Esophagus squamous epithelium (tissue), 4 donors: ENCODE results near the gene L3MBTL3.

Experiments
- CTCF ChIP-seq, 6 experiments: fragments of 450-650 bp in 4 of 6; fragments of 200-600 bp in 2 of 6; sonication (generic) in 2 of 6; IDR thresholded peaks; one replicate each; pipeline ENCODE4 v1.5.1; 2016 to 2019; ENCODE audit warnings: antibody characterized with exemption in 6 of 6, mild to moderate bottlenecking in 4 of 6, moderate library complexity in 4 of 6
- POLR2A ChIP-seq, 4 donors: fragments of 450-650 bp; IDR thresholded peaks; one replicate each; pipeline ENCODE4 v1.6.1; 2017; ENCODE audit warnings: antibody characterized with exemption in 4 of 4, mild to moderate bottlenecking in 4 of 4, moderate library complexity in 3 of 4

DNA sequence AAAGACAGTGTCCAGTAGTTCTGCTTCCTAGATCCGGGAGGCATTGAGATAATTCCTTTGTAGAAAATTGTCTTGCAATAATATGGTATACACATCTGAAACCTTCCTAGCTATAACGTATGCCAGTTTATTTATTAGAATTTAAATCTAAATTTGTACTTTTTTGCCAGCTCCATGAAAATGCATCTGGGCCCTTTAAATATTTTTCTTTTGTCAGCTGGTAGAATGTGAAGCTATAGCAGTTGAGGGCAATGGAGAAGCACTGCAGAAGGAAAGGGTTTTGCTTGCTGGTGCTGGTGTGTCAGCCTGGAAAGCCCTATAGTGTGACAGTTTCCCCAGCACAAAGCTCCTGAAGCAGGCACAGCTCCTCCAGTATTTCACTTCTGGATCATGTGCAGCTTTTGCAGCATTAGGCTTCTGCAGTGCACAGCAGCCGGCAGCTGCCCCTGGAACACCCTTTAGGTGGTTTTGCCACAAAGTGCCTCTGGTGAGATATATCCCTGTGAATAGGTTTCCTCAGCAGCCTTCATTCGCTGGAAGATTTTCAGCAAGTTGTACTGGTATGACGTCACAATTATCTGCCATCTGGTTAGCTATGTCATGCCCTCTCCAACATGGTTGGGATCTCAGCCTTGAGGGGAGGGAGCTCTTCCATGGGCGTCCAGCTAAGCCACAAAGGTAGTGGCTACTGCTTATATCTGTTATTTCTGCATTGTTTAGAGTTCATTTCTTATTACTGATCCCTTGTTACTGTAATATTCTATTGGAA is 40.0 kb upstream of the L3MBTL3 start:
- TF ChIP-seq CTCF (IDR thresholded peaks at IDR 0.05) (no peak), POLR2A (IDR thresholded peaks at IDR 0.05) (no peak)
